ENCODE results near the gene COMT. TPM values are rescaled to one million over a fixed set of nuclear protein-coding genes. Genes with fewer than 3 reads are reported as not detected.

COMT gene
- total and polyA plus RNA-seq, 5 donors from 2014 or later, result 27.3 to 106 (median 93.0) TPM

DNA sequence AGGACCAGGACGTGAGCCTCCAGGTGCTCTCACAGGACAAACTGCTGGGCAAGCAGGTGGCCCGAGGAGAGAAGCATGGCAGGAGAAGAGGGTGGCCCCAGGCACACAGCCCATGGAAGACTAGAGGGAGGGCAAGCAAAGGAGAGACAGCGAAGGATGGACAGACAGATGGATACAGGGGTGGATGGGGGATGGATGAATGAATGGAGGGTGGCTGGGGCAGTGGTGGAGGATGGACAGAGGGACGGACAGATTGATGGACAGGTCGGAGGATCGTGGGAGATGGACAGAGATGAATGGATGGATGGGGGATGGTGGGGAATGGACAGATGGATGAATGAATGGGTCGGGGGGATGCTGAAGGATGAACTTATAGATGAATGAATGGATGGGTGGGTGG is 52.4 kb downstream of the COMT start:
- Mint-ChIP-seq H3K4me3 (no peak overlapping the region), H3K9me3 (no peaks in the 10 kb centered on the region), H3K27me3 (no peaks in the 10 kb centered on the region), H3K36me3 (no peaks in the 10 kb centered on the region), H3K4me1 (no peaks in the 10 kb centered on the region), H3K27ac (no peak overlapping the region)
- Histone ChIP-seq H3K4me3 (ENCODE audit: low read depth, low read length) (no peak overlapping the region), H3K9me3 (ENCODE audit: control insufficient read depth in 2 of 2, low read length in 2 of 2) (no peaks in the 10 kb centered on the region), H3K27ac (ENCODE audit: insufficient read depth, low read length, poor library complexity, severe bottlenecking) (no peak overlapping the region), H3K4me1 (ENCODE audit: control insufficient read depth, insufficient read depth, low read length, poor library complexity, severe bottlenecking) (no peaks in the 10 kb centered on the region), H3K27me3 (ENCODE audit: control insufficient read depth, insufficient read depth, low read length) (no peaks in the 10 kb centered on the region), H3K36me3 (ENCODE audit: control insufficient read depth, insufficient read depth, low read length) (no peaks in the 10 kb centered on the region)
- ATAC-seq (ENCODE audit: low read depth in 2 of 2) (no peak), DNase-seq (no peak)

DNA sequence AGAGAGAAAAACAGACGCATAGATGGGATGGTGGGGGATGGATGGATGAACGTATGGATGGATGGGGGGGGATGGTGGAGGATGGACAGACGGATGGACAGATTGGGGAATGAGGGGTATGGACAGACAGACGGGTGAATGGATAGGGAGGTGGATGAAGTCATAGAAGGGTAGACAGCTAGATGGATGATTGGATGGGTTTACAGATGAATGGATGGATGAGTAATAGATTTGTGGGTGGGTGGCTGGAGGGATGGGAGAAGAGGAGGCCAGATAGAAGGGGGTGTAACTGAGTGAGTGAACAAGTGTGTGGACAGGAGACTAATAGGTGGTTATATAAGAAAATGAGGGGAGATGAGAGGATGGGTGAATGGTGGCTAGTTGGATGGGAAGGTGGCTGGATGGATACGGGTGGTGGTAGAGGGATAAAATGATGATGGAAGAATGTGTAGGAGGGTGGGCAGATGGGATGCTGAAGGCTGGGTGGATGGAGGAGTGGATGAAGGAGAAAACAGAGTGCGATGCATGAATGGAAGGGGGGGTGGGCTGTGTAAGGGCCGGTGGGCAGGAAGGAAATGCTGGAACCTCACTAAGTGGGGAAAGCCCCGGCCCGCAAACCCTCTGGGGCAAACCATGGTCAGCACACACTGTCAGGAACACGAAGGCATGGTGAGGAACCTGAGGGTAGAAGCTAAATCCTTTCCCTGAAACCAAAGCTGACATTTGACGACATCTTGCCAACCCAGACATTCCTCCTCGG is 53.5 kb downstream of the COMT start:
- no peaks in the 10 kb centered on the region for H3K27me3 Mint-ChIP-seq
- H3K27ac ChIP-seq (ENCODE audit: insufficient read depth, low read length, poor library complexity, severe bottlenecking), result no peak overlapping the region
- ATAC-seq (ENCODE audit: low read depth in 2 of 2) (no peak), DNase-seq (no peak)
- no peak overlapping the region for H3K4me3 Mint-ChIP-seq
- no peaks in the 10 kb centered on the region for H3K27me3 ChIP-seq (ENCODE audit: control insufficient read depth, insufficient read depth, low read length)
- H3K36me3 ChIP-seq (ENCODE audit: control insufficient read depth, insufficient read depth, low read length), result no peaks in the 10 kb centered on the region
- H3K9me3 Mint-ChIP-seq, result no peaks in the 10 kb centered on the region
- H3K4me3 ChIP-seq (ENCODE audit: low read depth, low read length), result no peak overlapping the region
- H3K4me1 ChIP-seq (ENCODE audit: control insufficient read depth, insufficient read depth, low read length, poor library complexity, severe bottlenecking), result no peaks in the 10 kb centered on the region
- H3K36me3 Mint-ChIP-seq, result no peaks in the 10 kb centered on the region
- H3K27ac Mint-ChIP-seq, result no peak overlapping the region
- no peaks in the 10 kb centered on the region for H3K4me1 Mint-ChIP-seq
- no peaks in the 10 kb centered on the region for H3K9me3 ChIP-seq (ENCODE audit: control insufficient read depth in 2 of 2, low read length in 2 of 2)

DNA sequence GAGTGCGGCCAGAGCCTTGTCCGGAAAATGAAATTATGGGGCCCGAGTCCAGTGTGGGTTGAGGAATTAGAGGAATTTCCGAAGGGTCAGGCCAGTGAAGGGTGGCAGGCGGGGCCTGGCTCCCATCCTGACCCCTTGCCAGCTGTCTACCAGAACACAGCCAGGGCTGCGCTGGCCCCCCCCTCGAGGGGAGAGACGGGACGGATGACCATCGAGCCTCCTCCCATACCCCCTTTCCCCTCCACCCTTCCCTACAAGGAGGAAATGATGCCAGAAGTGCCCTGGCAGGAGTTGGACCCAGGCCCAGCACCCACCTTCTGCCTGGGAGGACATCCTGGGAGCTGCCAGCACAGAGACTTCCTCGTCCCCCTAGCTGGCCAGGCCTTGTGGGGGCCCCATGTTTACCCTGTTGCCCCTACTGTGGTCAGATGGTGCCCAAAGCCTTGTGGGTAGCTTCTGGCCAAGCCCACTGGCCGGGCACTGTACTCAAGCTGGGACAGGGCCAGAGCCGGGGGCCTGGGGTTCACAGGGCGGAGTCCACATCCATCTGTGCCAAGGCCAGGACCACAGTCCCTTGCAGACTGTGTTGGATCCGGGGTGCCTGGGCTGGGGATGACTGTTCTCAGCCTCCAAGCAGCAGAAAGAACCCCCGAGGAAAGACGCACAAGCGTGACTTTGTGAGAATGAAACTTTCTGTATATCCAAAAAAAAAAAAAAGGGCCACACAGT is 54.2 kb downstream of the COMT start:
- Histone ChIP-seq H3K27me3 (ENCODE audit: control insufficient read depth, insufficient read depth, low read length) (no peaks in the 10 kb centered on the region), H3K4me1 (ENCODE audit: control insufficient read depth, insufficient read depth, low read length, poor library complexity, severe bottlenecking) (no peaks in the 10 kb centered on the region), H3K27ac (ENCODE audit: insufficient read depth, low read length, poor library complexity, severe bottlenecking) (no peak overlapping the region), H3K4me3 (ENCODE audit: low read depth, low read length) (no peak overlapping the region), H3K36me3 (ENCODE audit: control insufficient read depth, insufficient read depth, low read length) (no peaks in the 10 kb centered on the region), H3K9me3 (ENCODE audit: control insufficient read depth in 2 of 2, low read length in 2 of 2) (no peaks in the 10 kb centered on the region)
- DNase-seq (no peak), ATAC-seq (ENCODE audit: low read depth in 2 of 2) (no peak)
- Mint-ChIP-seq H3K4me1 (no peaks in the 10 kb centered on the region), H3K4me3 (no peak overlapping the region), H3K36me3 (no peaks in the 10 kb centered on the region), H3K9me3 (no peaks in the 10 kb centered on the region), H3K27ac (no peak overlapping the region), H3K27me3 (no peaks in the 10 kb centered on the region)

DNA sequence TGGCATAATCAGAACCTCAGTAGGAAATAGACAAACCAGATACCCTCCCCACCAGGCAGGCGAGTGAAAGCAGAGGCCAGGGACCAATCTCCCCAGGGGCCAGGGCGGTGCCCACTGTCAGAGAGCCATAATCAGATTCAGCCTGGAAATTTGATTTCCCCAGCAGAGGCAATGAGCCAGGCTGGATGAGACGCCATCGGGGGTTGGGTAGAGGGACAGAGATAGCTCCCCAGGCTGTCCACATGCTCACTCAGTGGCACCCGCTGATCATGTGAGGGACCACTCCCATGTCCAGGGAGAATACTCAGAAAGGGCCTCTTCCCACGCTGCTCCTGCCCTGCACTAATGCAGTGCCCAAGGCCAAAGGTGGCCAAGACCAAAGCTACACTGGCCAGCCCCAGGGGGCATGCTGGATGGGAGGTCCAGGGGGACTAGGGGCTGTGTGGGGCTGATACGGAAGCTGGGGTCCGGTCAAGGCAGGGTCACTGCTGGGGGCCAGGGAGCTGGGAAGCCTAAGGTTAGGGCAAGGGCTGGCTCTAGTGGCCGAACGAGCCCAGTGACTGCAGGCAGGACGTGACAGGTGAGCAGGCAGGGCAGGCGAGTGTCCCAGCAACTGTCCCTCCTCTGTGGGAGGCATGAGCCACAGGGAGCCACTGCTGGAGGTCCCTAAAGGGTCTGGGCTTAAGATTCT is 55.3 kb downstream of the COMT start:
- no peak overlapping the region for H3K27ac Mint-ChIP-seq
- Histone ChIP-seq H3K27ac (ENCODE audit: insufficient read depth, low read length, poor library complexity, severe bottlenecking) (no peak overlapping the region), H3K9me3 (ENCODE audit: control insufficient read depth in 2 of 2, low read length in 2 of 2) (no peaks in the 10 kb centered on the region), H3K4me3 (ENCODE audit: low read depth, low read length) (no peak overlapping the region), H3K4me1 (ENCODE audit: control insufficient read depth, insufficient read depth, low read length, poor library complexity, severe bottlenecking) (no peaks in the 10 kb centered on the region), H3K36me3 (ENCODE audit: control insufficient read depth, insufficient read depth, low read length) (no peaks in the 10 kb centered on the region), H3K27me3 (ENCODE audit: control insufficient read depth, insufficient read depth, low read length) (no peaks in the 10 kb centered on the region)
- ATAC-seq (ENCODE audit: low read depth in 2 of 2), result no peak
- no peak for DNase-seq
- H3K36me3 Mint-ChIP-seq, result no peaks in the 10 kb centered on the region
- H3K4me1 Mint-ChIP-seq, result no peaks in the 10 kb centered on the region
- no peaks in the 10 kb centered on the region for H3K27me3 Mint-ChIP-seq
- peaks cover 0 to 4% (median 0%) of the 10 kb centered on the region in 7 donors for H3K9me3 Mint-ChIP-seq
- no peak overlapping the region for H3K4me3 Mint-ChIP-seq

DNA sequence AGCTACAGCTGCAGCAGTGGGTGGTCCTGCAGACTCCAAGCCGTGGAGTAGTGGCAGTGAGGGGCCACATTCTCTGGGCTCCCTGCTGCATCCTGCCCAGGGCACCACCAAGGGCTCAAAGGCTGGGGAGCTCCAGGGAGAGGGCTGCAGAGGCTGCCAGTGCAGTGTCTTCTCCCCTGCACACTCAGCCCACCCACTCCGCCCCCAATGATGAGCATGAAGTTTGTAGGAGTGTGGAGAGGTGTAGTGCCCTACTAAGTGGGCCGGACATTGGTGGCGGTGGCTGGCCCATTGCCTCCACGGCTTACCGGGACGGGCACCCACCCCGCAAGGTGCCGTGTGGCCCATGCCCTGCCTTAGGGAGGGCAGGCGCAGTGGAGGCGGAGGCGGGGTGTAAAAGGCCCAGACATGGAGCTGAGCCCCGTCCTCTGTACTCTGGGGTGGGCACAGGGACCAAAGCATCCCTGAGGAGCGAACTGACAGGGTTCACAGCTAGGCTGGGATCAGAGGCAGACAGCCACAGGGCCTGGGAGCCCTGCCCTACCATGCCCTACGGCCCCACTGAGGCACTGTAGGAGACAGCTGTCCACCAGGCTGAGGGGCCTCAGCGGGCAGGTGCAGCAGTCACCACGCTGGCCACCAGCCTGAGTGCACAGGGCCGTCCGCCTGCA is 56.1 kb downstream of the COMT start:
- Mint-ChIP-seq H3K4me1 (no peaks in the 10 kb centered on the region), H3K27ac (no peak overlapping the region), H3K36me3 (no peaks in the 10 kb centered on the region), H3K4me3 (no peak overlapping the region), H3K27me3 (peaks cover 5% of the 10 kb centered on the region), H3K9me3 (peaks cover 0 to 4% (median 1%) of the 10 kb centered on the region in 7 donors)
- Histone ChIP-seq H3K4me1 (ENCODE audit: control insufficient read depth, insufficient read depth, low read length, poor library complexity, severe bottlenecking) (no peaks in the 10 kb centered on the region), H3K4me3 (ENCODE audit: low read depth, low read length) (no peak overlapping the region), H3K36me3 (ENCODE audit: control insufficient read depth, insufficient read depth, low read length) (no peaks in the 10 kb centered on the region), H3K27ac (ENCODE audit: insufficient read depth, low read length, poor library complexity, severe bottlenecking) (no peak overlapping the region), H3K9me3 (ENCODE audit: control insufficient read depth in 2 of 2, low read length in 2 of 2) (peaks cover 0 to 4% of the 10 kb centered on the region in 2 experiments), H3K27me3 (ENCODE audit: control insufficient read depth, insufficient read depth, low read length) (no peaks in the 10 kb centered on the region)
- DNase-seq (no peak), ATAC-seq (ENCODE audit: low read depth in 2 of 2) (no peak)

DNA sequence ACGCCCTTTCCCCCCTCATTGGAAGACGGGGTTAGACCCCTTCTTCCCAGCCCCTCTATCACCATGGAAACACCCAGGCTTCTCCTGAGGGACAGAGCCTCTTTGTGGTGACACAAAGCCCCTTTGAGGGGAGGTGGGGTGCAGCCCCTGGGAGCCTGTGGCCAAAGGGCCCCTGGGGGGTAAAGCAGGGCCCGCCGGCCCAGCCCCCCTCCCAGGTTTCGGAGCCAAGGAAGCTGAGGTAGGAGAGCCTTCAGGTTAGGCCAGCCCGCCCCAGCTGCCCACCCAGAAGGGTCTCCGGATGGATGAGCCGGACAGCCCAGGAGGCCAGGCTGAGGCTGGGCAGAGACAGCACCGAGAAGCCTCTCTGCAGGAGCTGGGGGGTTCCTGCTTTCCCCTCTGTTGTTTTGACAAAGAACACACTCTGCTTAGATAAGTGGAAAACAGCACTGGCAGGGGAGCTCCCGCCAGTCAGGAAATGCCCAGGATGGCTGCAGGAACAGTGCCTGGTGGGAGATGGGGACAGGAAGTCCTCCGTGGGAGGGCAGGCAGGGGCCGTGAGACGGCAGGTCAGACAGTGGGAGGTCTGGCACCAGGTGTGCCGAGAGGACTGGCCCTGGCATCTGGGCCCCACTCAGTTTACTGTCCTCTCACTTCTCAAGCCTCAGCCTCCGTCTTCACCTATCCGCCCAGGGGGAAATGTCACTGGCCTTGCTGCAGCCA is 56.8 kb downstream of the COMT start:
- peaks cover under 1 to 9% (median 4%) of the 10 kb centered on the region in 7 donors for H3K9me3 Mint-ChIP-seq
- DNase-seq (no peak), ATAC-seq (ENCODE audit: low read depth in 2 of 2) (no peak)
- Histone ChIP-seq H3K36me3 (ENCODE audit: control insufficient read depth, insufficient read depth, low read length) (no peaks in the 10 kb centered on the region), H3K4me3 (ENCODE audit: low read depth, low read length) (no peak overlapping the region), H3K27me3 (ENCODE audit: control insufficient read depth, insufficient read depth, low read length) (peaks cover 1% of the 10 kb centered on the region), H3K4me1 (ENCODE audit: control insufficient read depth, insufficient read depth, low read length, poor library complexity, severe bottlenecking) (no peaks in the 10 kb centered on the region), H3K27ac (ENCODE audit: insufficient read depth, low read length, poor library complexity, severe bottlenecking) (no peak overlapping the region), H3K9me3 (ENCODE audit: control insufficient read depth in 2 of 2, low read length in 2 of 2) (peaks cover 5 to 11% of the 10 kb centered on the region in 2 experiments)
- H3K36me3 Mint-ChIP-seq, result peaks cover 2% of the 10 kb centered on the region
- H3K27me3 Mint-ChIP-seq, result peaks cover 10% of the 10 kb centered on the region
- no peak overlapping the region for H3K4me3 Mint-ChIP-seq
- H3K4me1 Mint-ChIP-seq, result no peaks in the 10 kb centered on the region
- H3K27ac Mint-ChIP-seq, result no peak overlapping the region
